Caco-2 (cell line): ENCODE data around the gene KREMEN2. TPM values are rescaled to one million over a fixed set of nuclear protein-coding genes. Genes with fewer than 3 reads are reported as not detected.

Experiments
- BruUV-seq: library from RNA; stranded (reverse); fragments of 400-500 nt; replicated peaks from 2 replicates; lab custom pipeline; 2021; lab: Mats Ljungman, UMichigan
- CTCF ChIA-PET: fragments of 300-600 bp; sonication (Branson Sonifier 250); formaldehyde crosslinking; loops from one replicate; lab custom pipeline; 2022; ENCODE audit warnings: antibody characterized with exemption; lab: Charles Lee
- POLR2A ChIA-PET: fragments of 300-600 bp; sonication (Branson Sonifier 250); formaldehyde crosslinking; loops from one replicate; lab custom pipeline; 2022; ENCODE audit warnings: antibody characterized with exemption; lab: Charles Lee
- DNase-seq, 2 experiments: peaks; one replicate each; pipeline versions ENCODE4 v3.0.0 to v3.0.0-alpha.2; 2020 to 2022
- H3K27me3 ChIP-seq: replicated peaks from 2 replicates; pipeline ENCODE4 v1.6.0; 2011; ENCODE audit warnings: low read length; ENCODE audit not compliant: control insufficient read depth, insufficient read depth
- H3K36me3 ChIP-seq: 2 replicates; pipeline ENCODE4 v1.5.1; 2011; ENCODE audit warnings: low read length; ENCODE audit not compliant: control insufficient read depth, insufficient read depth
- H3K4me1 ChIP-seq: fragments of 250-450 bp; sonication (Bioruptor Pico); 2 replicates; pipeline ENCODE4 v1.5.1; 2020; ENCODE audit warnings: mild to moderate bottlenecking
- H3K4me3 ChIP-seq: 2 replicates; pipeline ENCODE4 v1.5.1; 2011; ENCODE audit warnings: low read depth, mild to moderate bottlenecking, control low read depth, low read length
- H3K9me3 ChIP-seq: fragments of 250-450 bp; sonication (Bioruptor Pico); 2 replicates; pipeline ENCODE4 v1.5.1; 2020; ENCODE audit warnings: mild to moderate bottlenecking, moderate library complexity
- H3K27ac Mint-ChIP-seq: one replicate; pipeline ENCODE4 v1.8.0; 2022; ENCODE audit warnings: mixed read lengths; ENCODE audit not compliant: unreplicated experiment
- H3K27me3 Mint-ChIP-seq: one replicate; pipeline ENCODE4 v1.8.0; 2022; ENCODE audit warnings: mixed read lengths; ENCODE audit not compliant: insufficient read depth, unreplicated experiment
- H3K36me3 Mint-ChIP-seq: one replicate; pipeline ENCODE4 v1.8.0; 2022; ENCODE audit warnings: mild to moderate bottlenecking, mixed read lengths; ENCODE audit not compliant: insufficient read depth, unreplicated experiment
- H3K4me1 Mint-ChIP-seq: one replicate; pipeline ENCODE4 v1.8.0; 2022; ENCODE audit warnings: low read depth, mixed read lengths; ENCODE audit not compliant: unreplicated experiment
- H3K4me3 Mint-ChIP-seq: one replicate; pipeline ENCODE4 v1.8.0; 2022; ENCODE audit warnings: mild to moderate bottlenecking, moderate library complexity, mixed read lengths; ENCODE audit not compliant: unreplicated experiment
- H3K9me3 Mint-ChIP-seq: one replicate; pipeline ENCODE4 v1.8.0; 2022; ENCODE audit warnings: mixed read lengths; ENCODE audit not compliant: unreplicated experiment
- CTCF ChIP-seq, 2 experiments: fragments of 200-600 bp in 1 of 2; IDR thresholded peaks; 1 replicate in 1 of 2; 2 replicates in 1 of 2; pipeline versions ENCODE4 v1.5.1 to v1.8.0; 2011 to 2022; ENCODE audit warnings: antibody characterized with exemption in 1 of 2, control low read depth in 1 of 2, inconsistent platforms in 1 of 2, low read depth in 1 of 2, low read length in 1 of 2, mild to moderate bottlenecking in 1 of 2, moderate library complexity in 1 of 2; ENCODE audit not compliant: insufficient read depth in 1 of 2, severe bottlenecking in 1 of 2, unreplicated experiment in 1 of 2
- intact Hi-C: fragments of 100-400 bp; cut with micrococcal nuclease; formaldehyde crosslinking; loops from one replicate; pipeline ENCODE4 v1.10.0; 2022; ENCODE audit not compliant: unreplicated experiment
- total RNA-seq: library from RNA; stranded (reverse); gene quantifications from 2 replicates; pipeline ENCODE4 v1.2.3, GENCODE V29; 2022

The KREMEN2 gene
- total RNA-seq, 1 experiment from 2014 or later, result 2.2 TPM

- POLR2A ChIA-PET, result no interaction called here
- DNase-seq, result no peak
- CTCF ChIA-PET, result no interaction called here
Observed at GRCh38 chr16:2988590-2989099, 24.6 kb downstream of the KREMEN2 start.

GRCh38 chr16:2990891-2991290 is 26.8 kb downstream of the KREMEN2 start:
- Histone ChIP-seq H3K4me1 (0 out of 2 replicates have a peak, but pooled peaks cover 3% of the 10 kb centered on the region), H3K4me3 (no peak overlapping the region), H3K9me3 (no peaks in the 10 kb centered on the region), H3K36me3 (no peaks in the 10 kb centered on the region), H3K27me3 (no peaks in the 10 kb centered on the region)
- H3K4me3 Mint-ChIP-seq, result no peak overlapping the region
- no peaks in the 10 kb centered on the region for H3K36me3 Mint-ChIP-seq
- intact Hi-C loops, result no loop called here
- ChIA-PET POLR2A (no interaction called here), CTCF (no interaction called here)
- no peaks in the 10 kb centered on the region for H3K9me3 Mint-ChIP-seq
- H3K27me3 Mint-ChIP-seq, result no peaks in the 10 kb centered on the region
- no peak for DNase-seq
- TF ChIP-seq CTCF (IDR thresholded peaks at IDR 0.05; ENCODE audit: insufficient read depth in 1 of 2, low read depth in 1 of 2, low read length in 1 of 2, severe bottlenecking in 1 of 2, unreplicated experiment in 1 of 2), result no peak
- H3K4me1 Mint-ChIP-seq, result no peaks in the 10 kb centered on the region
- BruUV-seq, result no TSS peak
- H3K27ac Mint-ChIP-seq, result no peak overlapping the region

More at GRCh38 chr16:2988590-2989099, 24.6 kb downstream of the KREMEN2 start:
- Mint-ChIP-seq H3K27me3 (no peaks in the 10 kb centered on the region), H3K4me3 (no peak overlapping the region), H3K36me3 (no peaks in the 10 kb centered on the region), H3K9me3 (no peaks in the 10 kb centered on the region), H3K27ac (no peak overlapping the region), H3K4me1 (no peaks in the 10 kb centered on the region)
- TF ChIP-seq CTCF (IDR thresholded peaks at IDR 0.05; ENCODE audit: insufficient read depth in 1 of 2, low read depth in 1 of 2, low read length in 1 of 2, severe bottlenecking in 1 of 2, unreplicated experiment in 1 of 2), result no peak
- intact Hi-C loops, result no loop called here
- Histone ChIP-seq H3K4me1 (0 out of 2 replicates have a peak, but pooled peaks cover 8% of the 10 kb centered on the region), H3K9me3 (no peaks in the 10 kb centered on the region), H3K4me3 (no peak overlapping the region), H3K36me3 (no peaks in the 10 kb centered on the region), H3K27me3 (no peaks in the 10 kb centered on the region)
- BruUV-seq, result no TSS peak

- Histone ChIP-seq H3K4me3 (no peak overlapping the region), H3K36me3 (no peaks in the 10 kb centered on the region), H3K27me3 (no peaks in the 10 kb centered on the region), H3K9me3 (no peaks in the 10 kb centered on the region), H3K4me1 (0 out of 2 replicates have a peak, but pooled peaks cover 3% of the 10 kb centered on the region)
- Mint-ChIP-seq H3K27ac (no peak overlapping the region), H3K36me3 (no peaks in the 10 kb centered on the region), H3K4me3 (no peak overlapping the region), H3K4me1 (no peaks in the 10 kb centered on the region), H3K9me3 (no peaks in the 10 kb centered on the region), H3K27me3 (no peaks in the 10 kb centered on the region)
- BruUV-seq, result no TSS peak
- no peak for TF ChIP-seq CTCF (IDR thresholded peaks at IDR 0.05; ENCODE audit: insufficient read depth in 1 of 2, low read depth in 1 of 2, low read length in 1 of 2, severe bottlenecking in 1 of 2, unreplicated experiment in 1 of 2)
- no peak for DNase-seq
- intact Hi-C loops, result no loop called here
- CTCF ChIA-PET, result interaction anchor here (1.7 kb wide), 1 partner anchor 12 kb away, joined by 5 read pairs; no protein-coding TSS in a partner anchor
- POLR2A ChIA-PET, result no interaction called here
Observed at GRCh38 chr16:2991566-2992261, 27.6 kb downstream of the KREMEN2 start.
